GM12872 (cell line): ENCODE results near the gene POC5.

Experiments
- CTCF ChIP-seq: IDR thresholded peaks from 3 replicates; pipeline ENCODE4 v1.5.1; 2011; ENCODE audit warnings: low read depth, mild to moderate bottlenecking, low read length, moderate library complexity; ENCODE audit not compliant: insufficient read depth

The POC5 gene

GRCh38 chr5:75712091-75712490 is 5.1 kb downstream of the POC5 start:
- no peak for TF ChIP-seq CTCF

DNA sequence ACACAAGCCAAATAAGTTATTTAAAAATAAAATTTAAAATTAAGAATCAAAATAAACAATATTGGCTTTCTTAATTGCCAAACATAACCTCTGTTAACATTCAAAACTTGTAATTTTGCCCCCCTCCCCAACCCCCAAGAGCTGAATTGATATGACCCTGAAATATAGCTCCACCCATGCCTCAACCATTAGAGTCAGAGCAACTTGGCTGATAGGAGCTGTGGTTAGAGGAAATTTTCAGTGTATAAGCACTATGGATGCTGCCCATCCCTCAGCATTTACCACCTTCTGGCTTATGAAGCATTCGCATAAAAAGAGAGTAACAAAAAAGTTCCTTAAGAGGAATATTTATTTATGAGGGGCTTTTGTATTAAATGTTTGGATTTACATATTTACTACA is 6.1 kb downstream of the POC5 start:
- TF ChIP-seq CTCF: no peak

- TF ChIP-seq CTCF: no peak
Observed at GRCh38 chr5:75710637-75711036, 6.6 kb downstream of the POC5 start.

- no peak for TF ChIP-seq CTCF
Observed at GRCh38 chr5:75707911-75708509, 9.2 kb downstream of the POC5 start.

DNA sequence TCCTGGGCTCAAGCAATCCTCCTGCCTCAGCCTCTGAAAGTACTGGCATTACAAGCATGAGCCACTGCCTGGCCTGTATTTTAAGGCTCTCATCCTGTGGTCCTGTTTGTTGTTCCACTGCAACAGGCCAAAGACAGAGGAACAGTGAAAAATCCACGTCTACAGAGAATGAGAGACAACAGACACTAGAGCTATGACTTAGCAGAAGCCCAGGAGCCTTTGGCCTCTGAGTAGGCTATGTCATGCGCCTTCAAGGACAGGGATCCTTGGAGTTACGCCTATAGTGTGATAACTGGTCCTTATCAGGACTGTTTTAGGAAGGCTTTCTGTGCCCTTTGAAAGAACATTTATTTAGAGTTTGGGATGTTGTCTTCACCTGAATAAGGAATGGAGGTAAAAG is 10.5 kb downstream of the POC5 start:
- no peak for TF ChIP-seq CTCF

DNA sequence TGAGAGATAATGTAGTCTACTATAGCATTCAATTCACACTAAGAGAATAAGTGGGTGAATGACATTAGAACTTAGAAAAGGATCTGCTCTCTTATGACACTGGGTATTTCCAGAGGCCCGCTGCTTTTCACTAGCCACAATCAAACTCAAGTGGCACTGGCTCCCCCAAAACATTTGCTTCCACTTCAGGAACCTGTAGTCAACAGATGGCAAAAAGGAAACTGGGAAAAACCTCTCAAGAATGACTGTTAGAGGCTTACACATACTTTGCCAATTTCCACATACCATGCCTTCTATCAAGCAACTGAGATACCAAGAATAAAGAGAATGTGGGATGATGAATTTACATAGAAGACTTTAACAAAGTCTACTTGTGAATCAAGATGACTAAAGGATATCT is 11.2 kb downstream of the POC5 start:
- TF ChIP-seq CTCF: no peak

GRCh38 chr5:75701856-75702255 is 15.4 kb downstream of the POC5 start:
- no peak for TF ChIP-seq CTCF
